Activated effector memory CD4-positive, alpha-beta T cell treated with anti-CD3 and anti-CD28 coated beads, Interleukin-2, amount 50 U/mL, for 16 hours (primary cell): ENCODE measurements around the gene KANK2.

Experiments
- DNase-seq: peaks from one replicate; pipeline ENCODE4 v3.0.0-alpha.2; 2020

The KANK2 gene

GRCh38 chr19:11197291-11198174, at the start of gene KANK2:
Gene KANK2, minus strand, starts transcription at chr19:11197545. Its CDS starts 3,034 bp downstream, at chr19:11194511.
- DNase-seq: peak; percentile 90

- no peak for DNase-seq
Measured at GRCh38 chr19:11246941-11247340, 49.6 kb upstream of the KANK2 start.

- no peak for DNase-seq
Measured at GRCh38 chr19:11244846-11245589, 47.7 kb upstream of the KANK2 start.

GRCh38 chr19:11243798-11244169, 46.4 kb upstream of the KANK2 start:
- DNase-seq: no peak

- peak; percentile 95 for DNase-seq
Measured at GRCh38 chr19:11242864-11243797, 45.8 kb upstream of the KANK2 start.

- DNase-seq: no peak
Measured at GRCh38 chr19:11242025-11242424, 44.7 kb upstream of the KANK2 start.

GRCh38 chr19:11240008-11240444, 42.7 kb upstream of the KANK2 start:
- DNase-seq: no peak

- no peak for DNase-seq
Measured at GRCh38 chr19:11239377-11240000, 42.1 kb upstream of the KANK2 start, which contains the start of gene ANGPTL8. Gene ANGPTL8, plus strand, starts transcription at chr19:11239619. Its CDS starts 19 bp downstream, at chr19:11239638.

GRCh38 chr19:11238781-11239376, 41.5 kb upstream of the KANK2 start:
- DNase-seq: no peak

- no peak for DNase-seq
Measured at GRCh38 chr19:11238041-11238440, 40.7 kb upstream of the KANK2 start.

GRCh38 chr19:11237321-11237720, 40.0 kb upstream of the KANK2 start:
- no peak for DNase-seq

- DNase-seq: no peak
Measured at GRCh38 chr19:11236324-11237301, 39.3 kb upstream of the KANK2 start.

- no peak for DNase-seq
Measured at GRCh38 chr19:11234486-11235075, 37.2 kb upstream of the KANK2 start.

GRCh38 chr19:11233073-11233472, 35.7 kb upstream of the KANK2 start:
- no peak for DNase-seq

GRCh38 chr19:11232555-11232954, 35.2 kb upstream of the KANK2 start:
- no peak for DNase-seq

- DNase-seq: no peak
Measured at GRCh38 chr19:11230621-11231386, 33.5 kb upstream of the KANK2 start.

- DNase-seq: no peak
Measured at GRCh38 chr19:11227195-11227886, 30.0 kb upstream of the KANK2 start.

- DNase-seq: no peak
Measured at GRCh38 chr19:11226716-11227166, 29.4 kb upstream of the KANK2 start.

GRCh38 chr19:11225815-11226214, 28.5 kb upstream of the KANK2 start:
- no peak for DNase-seq
